GM19468 (cell line): ENCODE results near the gene PTPN22.

Source experiments
- ATAC-seq: cut with Tn5 transposase; IDR thresholded peaks from one replicate; pipeline ENCODE4 v1.9.1; 2021; ENCODE audit warnings: mild to moderate bottlenecking, moderate library complexity, moderate number of reproducible peaks; ENCODE audit not compliant: unreplicated experiment; ENCODE audit errors: extremely low read depth

The PTPN22 gene

DNA sequence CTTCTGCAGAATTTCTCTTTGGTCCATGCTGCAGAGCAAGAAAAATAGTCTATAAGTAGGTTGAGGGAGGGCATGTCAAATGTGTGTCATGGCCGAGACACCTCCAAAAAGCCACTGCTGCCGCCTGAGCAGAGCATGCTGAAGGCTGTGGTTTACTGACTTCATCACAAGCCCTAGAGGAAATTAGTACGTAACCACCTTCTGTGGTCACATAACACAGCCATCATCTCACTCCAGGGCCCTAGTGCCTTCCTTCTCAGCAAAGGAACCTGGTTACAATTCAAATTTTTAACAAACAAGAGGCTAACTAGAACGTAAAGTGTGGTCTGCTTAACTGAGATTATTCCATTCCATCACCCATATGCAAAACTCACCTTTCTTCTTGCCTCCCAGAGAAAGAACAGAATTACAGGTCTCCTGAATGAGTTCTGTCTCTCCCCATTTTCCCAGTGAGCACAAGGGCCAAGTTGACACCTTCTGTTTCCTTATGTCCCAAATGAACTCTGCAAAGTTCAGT, at the start of gene PTPN22:
PTPN22 (minus strand) TSS at position 116 of the 517 bp plus-strand sequence.
- ATAC-seq = peak; percentile 92

- no peak for ATAC-seq
Observed at GRCh38 chr1:113918243-113918642, 46.7 kb upstream of the PTPN22 start.

- no peak for ATAC-seq
Observed at GRCh38 chr1:113917400-113918082, 46.0 kb upstream of the PTPN22 start.

DNA sequence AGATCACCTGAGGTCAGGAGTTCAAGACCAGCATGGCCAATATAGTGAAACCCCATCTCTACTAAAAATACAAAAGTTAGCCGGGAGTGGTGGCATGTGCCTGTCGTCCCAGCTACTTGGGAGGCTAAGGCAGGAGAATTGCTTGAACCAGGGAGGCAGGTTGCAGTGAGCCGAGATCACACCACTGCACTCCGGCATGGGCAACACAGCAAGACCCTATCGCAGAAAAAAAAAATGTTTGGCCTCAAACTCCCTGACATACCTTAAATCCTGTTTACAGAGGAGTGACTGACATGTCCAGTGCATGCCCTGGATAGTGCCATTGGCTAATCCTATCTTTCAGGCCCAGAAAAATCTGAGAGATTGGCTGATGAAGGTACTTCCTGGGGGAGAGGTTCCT, 45.5 kb upstream of the PTPN22 start:
- ATAC-seq = no peak

DNA sequence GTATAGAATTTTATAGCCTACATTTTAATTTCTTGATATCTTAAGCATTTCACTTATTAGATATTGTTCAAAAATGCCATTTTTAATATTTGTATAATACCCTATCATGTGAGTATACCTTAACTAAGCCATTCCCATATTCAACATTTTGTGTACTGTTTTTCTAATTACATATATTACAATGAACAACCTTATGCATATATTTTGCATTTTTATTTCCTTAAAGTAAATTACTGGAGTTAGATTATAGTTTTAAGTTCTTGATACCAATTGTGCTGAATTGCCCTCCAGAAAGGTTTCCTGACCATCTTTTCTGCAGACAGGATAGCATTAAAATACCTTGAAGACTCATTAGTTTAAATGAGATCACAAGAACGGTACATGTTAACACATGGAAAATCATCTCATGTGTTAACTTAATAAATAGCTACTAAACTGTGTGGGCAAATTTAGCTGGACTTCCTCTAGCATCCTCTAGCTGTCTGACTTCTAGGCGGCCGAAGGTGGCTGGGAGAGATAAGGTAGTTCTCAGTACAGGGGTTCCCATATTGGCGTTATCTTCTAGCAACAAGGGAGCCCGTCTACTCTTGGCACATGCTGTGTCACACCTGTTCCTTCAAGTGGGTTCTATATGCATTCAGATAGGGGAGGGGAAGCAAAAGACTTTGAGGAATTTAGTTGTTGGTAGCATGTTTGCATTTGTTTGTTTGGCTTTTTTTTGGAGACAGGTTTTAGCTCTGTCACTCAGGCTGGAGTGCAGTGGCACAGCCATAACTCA, 42.6 kb upstream of the PTPN22 start:
- no peak for ATAC-seq

- no peak for ATAC-seq
Observed at GRCh38 chr1:113913312-113913668, 41.8 kb upstream of the PTPN22 start.

DNA sequence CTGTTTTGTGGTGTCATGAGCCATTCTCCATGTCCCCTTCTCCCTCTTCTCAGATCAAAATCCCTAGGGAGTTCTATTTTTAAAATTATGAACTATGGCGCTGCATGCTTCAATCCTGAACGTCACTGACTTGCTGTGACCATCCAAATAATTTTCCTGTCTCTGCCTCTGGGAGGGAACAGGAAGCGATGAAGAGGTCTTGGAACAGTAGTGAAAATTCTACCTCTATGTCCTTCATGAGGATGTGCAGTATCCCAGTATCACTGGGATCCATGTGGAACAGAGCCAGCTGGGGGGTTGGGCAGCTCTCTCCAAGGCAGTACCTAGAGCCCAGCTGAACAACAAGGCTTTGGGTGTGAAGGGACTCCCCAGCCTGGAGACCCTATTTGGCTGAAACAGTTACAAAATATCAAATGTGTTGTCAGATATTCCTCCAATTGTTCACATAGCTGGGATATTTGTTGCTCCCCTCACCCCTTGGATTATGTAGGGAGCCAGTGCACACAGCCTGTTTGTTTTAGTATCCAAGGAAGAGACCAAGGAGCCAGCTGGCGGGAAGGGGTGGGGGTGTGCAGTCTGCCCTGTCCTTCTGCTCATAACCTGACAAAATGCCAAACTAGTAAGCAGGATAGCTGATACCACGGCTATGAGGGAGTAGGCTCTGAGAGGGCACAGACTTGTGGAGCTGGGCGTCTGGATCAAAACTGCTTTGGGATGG, 41.2 kb upstream of the PTPN22 start:
- no peak for ATAC-seq

DNA sequence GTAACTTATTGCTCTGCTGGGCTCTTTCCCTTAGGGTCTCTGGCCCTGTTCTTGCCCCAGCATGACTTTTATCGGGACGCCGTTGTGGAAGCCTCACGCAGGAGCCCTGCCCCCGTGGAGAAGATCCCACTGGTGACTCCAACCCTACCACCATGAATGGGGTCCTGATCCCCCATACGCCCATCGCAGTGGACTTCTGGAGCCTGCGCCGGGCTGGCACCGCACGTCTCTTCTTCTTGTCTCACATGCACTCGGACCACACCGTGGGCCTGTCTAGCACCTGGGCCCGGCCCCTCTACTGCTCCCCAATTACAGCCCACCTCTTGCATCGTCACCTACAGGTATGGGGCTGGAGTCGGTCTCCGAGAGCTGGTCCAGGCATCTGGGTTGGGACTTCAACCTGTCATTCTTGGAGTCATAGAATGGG, 33.9 kb upstream of the PTPN22 start:
- ATAC-seq = no peak

DNA sequence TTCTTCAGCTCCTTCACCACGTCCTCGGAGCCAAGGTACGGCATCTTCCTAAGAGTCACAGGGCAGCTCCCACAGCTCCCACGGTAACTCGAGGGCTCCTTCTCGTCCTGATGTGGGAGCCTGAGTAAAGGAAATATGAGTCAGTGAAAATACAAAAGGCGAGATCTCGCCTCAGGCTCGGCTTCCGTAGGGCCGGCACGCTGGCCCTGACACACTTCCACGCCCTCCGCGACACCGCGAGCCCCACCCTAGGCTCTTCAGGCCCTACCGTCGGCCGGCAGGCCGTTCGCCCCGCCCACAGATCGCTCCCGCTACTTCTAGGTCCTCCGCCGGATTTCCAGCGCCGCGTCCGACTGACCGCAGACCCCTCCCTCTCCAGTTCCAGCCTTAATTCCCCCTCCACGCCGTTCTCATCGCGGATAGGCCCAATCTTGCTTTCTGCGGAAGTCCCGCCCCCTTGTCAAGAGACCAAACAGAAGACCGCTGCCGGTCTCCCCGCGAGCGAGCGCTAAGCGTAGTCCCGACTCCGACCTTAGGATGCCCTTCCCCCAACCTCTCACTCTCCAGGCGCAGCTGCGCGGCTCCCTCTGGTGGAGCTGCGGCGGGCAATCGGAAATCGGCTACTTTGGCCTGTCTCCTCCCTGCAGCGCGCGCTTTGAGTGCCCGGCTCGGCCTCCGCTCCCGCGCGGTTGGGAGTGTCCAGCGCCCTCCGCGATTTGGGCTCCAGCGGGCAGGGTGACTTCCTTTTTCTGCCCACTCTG, 33.3 kb upstream of the PTPN22 start, which contains the start of the genes AP4B1 and DCLRE1B:
AP4B1 (minus strand) TSS at position 126 of the 761 bp plus-strand sequence; CDS start at position 44, 82 bp downstream.
DCLRE1B (plus strand) TSS at position 653 of the 761 bp plus-strand sequence. CDS start 261 bp downstream, outside the sequence.
- peak; percentile 77 for ATAC-seq

GRCh38 chr1:113904293-113904673, 32.8 kb upstream of the PTPN22 start:
- ATAC-seq = peak; percentile 16

DNA sequence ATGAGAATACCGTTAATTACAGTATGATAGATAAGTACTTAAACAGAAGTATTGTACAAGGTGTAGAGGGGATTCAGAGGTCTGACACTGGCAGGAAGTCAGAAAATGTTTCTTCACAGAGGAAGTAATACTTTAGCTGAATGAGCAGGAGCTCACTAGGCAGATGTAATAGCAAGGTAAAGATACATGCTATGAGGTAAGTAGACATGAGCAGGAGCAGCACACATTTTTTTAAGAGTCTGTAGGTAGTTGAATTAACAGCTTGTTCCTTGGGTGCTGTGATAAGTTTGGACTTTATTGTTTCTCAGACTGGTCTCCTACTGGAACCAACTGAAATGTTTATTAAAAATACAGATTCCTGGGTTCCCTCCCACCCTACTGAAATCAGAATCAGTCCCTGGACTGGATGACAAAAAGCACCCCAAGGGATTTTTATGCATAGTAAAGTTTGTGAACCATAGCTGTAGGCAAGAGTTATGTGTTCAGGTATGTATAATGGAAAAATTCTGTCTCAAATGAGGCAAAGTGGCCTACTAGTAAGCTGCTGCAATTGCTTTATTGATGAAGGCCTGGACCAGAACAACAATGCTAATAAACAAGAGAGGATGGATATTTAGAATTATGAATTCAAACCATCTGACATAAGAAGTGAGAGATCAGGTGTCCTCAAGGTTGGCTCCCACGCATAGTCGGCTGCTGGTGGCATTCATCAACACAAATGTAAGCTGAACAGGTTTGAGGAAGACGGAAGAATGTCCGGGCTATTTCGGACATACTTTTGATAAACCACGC, 32.2 kb upstream of the PTPN22 start:
- no peak for ATAC-seq

- no peak for ATAC-seq
Observed at GRCh38 chr1:113901191-113901590, 29.7 kb upstream of the PTPN22 start.

- no peak for ATAC-seq
Observed at GRCh38 chr1:113899111-113899510, 27.6 kb upstream of the PTPN22 start.

GRCh38 chr1:113898241-113898814, 26.8 kb upstream of the PTPN22 start:
- ATAC-seq = no peak

DNA sequence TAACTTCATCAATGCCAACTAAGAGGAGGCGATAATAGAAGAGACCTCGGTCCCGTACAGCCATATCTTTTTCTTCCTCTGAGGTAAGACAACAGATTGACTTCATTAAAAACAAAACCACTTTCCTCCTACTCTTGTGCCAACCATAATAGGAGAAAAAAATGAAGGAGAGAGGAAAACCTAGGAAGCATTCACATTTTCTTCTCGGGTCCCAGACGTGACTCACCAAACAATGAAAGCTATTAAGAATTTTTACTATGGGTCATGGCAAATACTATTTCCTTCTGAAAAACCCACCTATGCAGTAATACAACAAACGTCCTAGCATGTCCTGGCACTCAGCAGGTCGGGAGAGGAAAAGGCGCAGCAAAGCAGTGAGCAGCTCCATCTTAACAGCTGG, 24.4 kb upstream of the PTPN22 start:
- ATAC-seq = no peak

DNA sequence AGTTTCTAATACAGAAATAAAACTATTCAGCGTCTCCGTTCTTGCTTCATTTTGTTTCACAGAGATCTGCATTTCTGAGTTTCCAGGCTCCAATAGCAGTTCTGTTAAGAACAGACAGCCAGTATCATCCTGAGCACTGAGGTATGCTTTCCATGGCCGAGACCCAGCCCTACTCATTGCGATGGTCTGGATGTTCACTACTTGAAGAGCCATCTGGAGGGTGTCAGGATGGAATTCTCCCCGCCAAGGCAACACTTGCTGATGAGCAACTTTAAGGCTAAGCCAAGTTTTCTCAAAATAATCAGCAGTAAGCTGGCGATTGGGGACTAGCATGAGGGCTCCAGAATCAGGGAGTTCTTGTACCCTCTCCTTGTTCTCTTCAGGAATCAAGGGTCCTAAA, 23.6 kb upstream of the PTPN22 start:
- no peak for ATAC-seq

DNA sequence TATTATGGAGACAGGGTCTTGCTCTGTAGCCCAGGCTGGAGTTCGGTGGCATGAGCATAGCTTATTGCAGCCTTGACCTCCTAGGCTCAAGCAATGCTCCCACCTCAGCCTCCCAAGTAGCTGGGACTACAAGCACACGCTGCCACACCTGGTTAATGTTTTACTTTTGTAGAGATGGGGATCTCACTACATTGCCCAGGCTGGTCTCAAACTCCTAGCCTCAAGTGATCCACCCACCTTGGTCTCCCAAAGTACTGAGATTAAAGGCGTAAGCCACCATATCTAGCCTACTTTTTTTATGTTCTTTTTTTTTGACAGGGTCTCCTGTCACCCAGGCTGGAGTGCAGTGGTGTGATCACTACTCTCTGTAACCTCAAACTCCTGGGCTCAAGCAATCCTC, 21.8 kb upstream of the PTPN22 start:
- no peak for ATAC-seq

DNA sequence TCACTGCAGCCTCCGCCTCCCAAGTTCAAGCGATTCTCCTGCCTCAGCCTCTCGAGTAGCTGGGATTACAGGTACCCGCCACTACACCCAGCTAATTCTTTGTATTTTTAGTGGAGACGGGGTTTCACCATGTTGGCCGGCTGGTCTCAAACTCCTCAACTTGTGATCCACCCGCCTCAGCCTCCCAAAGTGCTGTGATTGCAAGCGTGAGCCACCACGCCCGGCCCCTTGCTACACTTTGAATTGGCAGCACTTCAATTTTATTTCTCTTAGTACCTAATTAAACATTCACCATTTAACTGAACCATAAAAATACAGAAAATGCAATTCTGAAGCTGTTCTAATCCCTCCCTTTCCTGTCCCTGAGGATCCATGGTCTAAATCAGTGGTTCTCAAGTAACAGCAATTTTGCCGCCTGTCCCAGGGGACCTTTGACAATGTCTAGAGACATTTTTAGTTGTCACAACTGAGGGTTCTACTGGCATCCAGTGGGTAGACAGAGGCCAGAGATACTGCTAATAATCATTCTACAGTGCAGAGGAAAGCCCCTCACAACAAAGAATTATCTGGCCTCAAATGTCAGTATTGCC, 20.2 kb upstream of the PTPN22 start:
- ATAC-seq = no peak
